Tongue (tissue), 2 donors: ENCODE data around the gene BCKDK. TPM values are rescaled to one million over a fixed set of nuclear protein-coding genes. Genes with fewer than 3 reads are reported as not detected.
A peak's percentile ranks its signal among the peaks of the same experiment; 100 is the strongest.
"Not testable (repeated sequence)": the region's sequence is repeated elsewhere in the genome, so short reads cannot be mapped to it uniquely, and the experiment has no call there.

ENCODE experiments used
- DNase-seq: peaks from one replicate; pipeline ENCODE4 v3.0.0-alpha.2; 2015
- total RNA-seq: library from RNA; depleted of rRNA; stranded (reverse); fragments of >200 nt; gene quantifications from one replicate; pipeline ENCODE4 v1.2.3, GENCODE V29; 2014

The BCKDK gene
- total RNA-seq, 1 donor from 2014 or later, result 13.0 TPM

DNA sequence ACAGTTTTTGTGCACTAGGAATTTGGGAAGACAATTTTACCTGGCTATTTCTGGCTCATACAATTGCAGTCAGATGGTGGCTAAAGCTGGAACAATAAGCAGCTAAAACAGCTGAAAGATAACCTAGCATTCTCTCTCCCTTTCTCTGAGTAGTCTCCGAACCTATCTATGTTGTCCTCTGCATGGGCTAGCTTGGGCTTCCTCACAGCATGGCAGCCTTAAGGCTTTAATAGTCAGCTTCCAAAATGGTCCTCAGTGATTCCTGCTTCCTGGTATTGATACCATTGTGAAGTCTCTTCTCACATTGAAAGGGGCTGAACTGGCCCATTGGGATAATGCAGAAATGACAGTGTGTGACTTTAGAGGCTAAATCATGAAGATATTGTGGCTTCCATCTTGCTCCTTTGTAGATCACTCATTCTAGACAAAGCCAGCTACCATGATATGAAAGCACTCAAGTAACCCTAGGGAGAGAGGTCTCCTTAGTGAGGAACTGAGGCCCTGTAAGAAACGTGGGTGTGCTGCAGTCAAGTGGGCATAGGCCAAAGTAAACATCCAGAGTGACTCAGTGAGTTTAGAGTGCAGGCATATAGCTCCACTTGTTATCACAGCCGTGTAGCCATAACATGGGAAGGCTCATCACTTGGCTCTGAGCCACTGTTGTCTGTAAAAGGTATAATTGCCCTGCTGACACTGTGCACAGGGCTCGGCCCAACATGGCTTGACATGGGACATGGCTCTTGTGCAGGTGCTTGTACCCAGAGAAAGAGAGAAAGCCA lies 8.1 kb upstream of the BCKDK start:
- DNase-seq, result no peak

DNA sequence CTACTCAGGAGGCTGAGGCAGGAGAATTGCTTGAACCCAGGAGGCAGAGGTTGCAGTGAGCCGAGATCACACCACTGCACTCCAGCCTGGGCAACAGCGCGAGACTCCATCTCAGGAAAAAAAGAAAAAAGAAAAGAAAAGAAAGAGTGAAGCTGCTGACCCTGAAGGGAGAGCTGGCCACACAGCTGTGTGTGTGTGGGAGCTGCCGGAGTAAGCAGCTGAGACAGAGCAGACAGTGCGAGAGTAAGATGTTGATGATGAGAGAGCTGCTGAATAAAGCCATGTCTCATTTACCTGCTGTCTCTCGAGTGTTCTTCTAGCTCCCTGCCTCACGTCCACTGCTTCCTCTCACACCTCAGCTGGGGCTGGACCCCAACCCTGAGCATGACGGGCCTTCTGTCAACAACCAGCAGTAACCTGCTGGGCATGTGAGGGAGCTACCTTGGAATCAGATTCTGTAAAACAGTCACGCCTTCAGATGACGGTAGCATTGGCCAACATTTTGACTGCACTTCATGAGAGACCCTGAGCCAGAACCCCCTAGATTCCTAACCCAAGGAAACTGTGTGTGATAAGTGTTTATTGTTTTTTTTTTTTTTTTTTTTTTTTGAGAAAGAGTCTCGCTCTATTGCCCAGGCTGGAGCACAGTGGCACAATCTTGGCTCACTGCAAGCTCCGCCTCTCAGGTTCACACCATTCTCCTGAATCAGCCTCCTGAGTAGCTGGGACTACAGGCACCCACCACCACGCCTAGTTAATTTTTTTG lies 7.1 kb upstream of the BCKDK start:
- not testable (repeated sequence) for DNase-seq

DNA sequence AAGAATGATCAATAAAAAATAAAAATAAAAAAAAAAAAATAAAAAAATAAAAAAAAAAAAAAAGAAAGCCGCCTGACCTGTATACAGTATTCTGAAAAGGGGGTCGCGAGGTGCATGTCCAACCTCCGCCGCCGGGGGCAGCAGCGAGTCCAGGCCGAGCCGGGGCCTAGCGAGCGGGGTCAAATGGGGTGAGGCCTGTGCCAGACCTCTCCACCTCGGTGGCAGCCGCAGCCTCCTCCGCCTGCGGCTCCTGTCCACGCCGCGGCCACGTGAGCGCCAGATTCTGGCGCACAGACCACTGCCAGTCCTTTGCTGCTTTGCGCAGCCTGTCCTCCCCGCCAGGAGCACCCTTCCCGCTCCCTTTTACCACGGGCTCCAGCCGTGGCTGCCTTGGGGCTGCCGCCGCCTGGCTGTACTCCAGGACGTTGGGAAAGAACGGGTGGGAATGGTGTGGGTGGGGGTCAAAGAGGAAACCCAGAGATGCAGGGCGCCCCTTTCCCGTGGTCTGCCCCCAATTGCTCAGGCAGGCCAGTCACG lies 2.4 kb upstream of the BCKDK start:
- peak; percentile 78 for DNase-seq

DNA sequence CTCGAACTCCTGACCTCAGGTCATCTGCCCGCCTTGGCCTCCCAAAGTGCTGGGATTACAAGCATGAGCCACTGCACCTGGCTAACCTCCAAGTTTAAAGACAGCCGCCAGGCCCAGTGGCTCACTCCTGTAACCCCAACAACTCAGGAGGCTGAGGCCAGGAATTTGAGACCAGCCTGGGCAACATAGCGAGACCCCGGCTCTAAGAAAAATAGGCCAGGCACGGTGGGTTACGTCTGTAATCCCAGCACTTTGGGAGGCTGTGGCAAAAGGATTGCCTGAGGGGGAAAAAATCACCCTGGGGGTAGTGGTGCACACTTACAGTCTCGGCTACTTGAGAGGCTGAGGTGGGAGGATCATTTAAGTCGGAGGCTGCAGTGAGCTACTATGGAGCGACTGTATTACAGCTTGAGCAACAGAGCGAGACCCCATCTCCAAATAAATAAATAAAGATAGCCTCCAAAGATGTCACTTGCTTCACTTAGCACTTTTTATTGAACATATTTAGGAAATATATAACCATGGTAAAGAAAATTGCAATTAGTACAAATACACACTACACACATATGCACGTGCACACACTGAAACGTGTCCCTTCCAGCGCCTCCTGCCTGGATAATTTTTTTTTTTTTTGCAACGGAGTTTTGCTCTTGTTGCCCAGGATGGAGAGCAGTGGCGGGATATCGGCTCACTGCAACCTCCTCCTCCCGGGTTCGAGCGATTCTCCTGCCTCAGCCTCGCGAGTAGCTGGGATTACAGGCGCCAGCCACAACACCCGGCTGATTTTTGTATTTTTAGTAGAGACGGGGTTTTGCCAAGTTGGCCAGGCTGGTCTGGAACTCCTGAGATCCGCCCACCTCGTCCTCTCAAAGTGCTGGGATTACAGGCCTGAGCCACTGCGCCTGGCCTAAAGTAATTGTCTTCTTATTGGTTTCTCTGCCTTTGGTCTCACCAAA lies 1.4 kb upstream of the BCKDK start:
- DNase-seq, result no peak

DNA sequence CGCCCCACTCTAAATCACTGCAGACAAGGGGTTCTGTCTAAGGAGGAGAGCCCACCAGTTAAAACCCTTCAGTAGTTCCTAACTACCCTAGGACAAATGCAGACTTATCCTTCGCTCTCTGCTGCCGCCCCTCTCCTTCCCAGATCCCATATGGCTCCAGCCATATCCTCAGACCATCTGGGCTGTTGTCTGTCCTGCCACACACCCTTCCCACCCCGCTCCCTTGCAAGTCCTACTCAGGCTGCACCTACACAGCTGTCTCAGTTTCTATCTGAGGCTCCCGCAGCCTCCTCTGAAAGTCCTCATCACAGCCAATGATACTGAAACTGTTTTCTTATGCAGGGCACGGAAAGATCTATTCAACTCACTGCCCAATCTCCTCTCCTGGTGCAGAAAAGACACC lies 720 bp upstream of the BCKDK start:
- no peak for DNase-seq

DNA sequence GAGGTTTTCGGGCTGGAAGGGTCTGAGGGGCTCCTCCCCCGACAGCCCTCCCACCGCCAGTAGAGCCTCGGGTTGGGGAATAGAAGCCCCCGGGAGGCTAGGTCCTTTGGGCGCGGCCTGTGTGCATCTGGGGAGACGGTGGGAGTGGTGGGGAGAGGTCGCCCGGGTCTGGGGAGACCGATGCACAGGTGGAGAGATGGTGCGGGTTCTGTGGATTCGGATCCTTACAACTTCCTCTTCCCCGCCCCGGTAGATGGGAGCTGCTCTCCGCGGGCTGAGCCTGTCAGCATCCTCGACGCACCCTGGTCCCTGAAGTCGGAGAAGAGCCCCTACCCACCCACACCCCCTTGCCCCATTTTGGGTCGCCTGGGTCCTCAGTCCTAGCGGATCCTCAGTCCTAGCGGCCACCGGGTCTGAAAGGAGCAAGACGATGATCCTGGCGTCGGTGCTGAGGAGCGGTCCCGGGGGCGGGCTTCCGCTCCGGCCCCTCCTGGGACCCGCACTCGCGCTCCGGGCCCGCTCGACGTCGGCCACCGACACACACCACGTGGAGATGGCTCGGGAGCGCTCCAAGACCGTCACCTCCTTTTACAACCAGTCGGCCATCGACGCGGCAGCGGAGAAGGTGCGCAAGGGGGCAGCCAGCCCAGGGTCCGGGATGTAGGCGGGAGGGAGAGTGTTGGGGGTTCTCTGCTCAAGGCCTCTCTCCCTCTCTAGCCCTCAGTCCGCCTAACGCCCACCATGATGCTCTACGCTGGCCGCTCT lies 790 bp downstream of the BCKDK start:
- DNase-seq, result no peak

DNA sequence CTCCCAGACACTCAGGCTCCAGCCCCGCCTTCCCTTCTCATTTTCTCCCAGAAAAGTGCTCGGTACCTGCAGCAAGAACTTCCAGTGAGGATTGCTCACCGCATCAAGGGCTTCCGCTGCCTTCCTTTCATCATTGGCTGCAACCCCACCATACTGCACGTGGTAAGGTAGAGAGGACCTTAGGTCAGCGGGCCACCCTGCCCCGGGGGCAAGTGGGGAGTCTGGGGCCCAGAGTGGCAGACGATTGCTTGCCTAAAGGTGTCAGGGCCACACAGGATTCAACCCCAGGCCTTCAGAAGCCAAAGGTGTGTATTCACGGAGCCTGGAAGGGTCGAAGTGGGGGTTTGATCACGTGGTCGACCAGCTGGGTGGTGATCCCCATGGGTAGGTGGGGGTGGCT lies 1.4 kb downstream of the BCKDK start:
- no peak for DNase-seq

DNA sequence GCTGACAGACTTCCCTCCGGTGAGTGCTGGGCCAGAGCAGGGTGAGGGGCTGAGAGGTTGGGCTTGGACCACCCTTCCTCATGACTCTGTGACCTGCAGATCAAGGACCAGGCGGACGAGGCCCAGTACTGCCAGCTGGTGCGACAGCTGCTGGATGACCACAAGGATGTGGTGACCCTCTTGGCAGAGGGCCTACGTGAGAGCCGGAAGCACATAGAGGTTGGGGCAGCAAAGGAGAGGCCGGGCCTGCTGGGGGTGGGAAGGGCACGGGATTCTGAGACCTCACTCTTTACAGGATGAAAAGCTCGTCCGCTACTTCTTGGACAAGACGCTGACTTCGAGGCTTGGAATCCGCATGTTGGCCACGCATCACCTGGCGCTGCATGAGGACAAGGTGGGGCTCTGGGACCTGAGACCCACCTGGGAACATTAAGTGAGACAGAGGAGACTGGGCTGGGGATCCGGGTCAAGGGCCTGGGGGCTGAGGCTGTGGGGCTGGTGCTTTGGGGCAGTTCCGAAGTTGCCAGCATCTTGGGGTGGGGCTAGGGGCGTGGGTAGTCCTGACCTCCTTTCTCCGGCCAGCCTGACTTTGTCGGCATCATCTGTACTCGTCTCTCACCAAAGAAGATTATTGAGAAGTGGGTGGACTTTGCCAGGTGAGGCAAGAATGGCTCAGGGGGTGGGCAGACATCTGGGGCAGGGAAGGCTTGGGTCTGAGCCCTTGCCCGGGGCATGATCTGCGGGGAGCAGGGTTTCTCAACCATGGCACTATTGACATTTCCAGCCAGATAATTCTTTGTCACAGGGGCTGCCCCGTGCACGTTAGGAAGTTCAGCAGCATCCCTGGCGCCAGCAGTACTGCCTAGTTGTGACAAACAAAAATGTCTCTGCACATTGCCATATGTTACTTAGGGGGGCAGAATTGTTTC lies 2.2 kb downstream of the BCKDK start:
- DNase-seq, result no peak

DNA sequence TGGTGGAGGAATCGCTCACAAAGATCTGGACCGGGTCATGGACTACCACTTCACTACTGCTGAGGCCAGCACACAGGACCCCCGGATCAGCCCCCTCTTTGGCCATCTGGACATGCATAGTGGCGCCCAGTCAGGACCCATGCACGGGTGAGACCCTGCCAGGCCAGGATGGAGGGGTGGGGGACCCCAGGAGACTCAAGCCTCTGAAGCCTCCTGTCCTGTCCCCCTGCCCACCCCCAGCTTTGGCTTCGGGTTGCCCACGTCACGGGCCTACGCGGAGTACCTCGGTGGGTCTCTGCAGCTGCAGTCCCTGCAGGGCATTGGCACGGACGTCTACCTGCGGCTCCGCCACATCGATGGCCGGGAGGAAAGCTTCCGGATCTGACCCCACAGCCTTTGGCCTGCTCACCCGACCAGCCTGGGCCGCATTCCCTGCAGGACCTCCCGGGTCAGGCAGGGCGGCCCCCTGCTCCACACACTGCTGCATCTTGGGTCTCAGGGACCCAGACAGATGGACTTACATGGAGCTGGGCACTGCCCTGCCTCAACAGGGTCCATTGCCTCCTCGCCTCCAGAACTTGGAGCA lies 3.8 kb downstream of the BCKDK start:
- DNase-seq, result no peak

DNA sequence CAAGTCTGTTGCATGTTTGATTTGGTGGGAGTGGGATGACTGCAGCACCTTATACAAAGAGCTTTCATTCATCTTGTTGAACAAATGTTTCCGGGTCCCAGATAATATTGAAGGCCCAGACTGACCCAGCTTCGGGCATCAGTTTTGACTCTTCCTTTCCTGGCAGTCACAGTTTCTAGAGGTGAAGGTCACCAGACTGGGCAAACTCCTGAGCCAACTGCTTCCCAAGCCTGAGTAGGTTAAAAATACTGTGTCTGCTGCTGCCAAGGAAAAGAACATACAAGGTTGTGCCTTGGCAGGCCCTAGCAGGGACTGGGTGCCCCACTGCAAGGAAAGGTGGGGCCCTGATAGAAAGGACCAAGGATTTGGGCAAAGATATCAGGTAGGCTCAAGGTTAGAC lies 4.5 kb downstream of the BCKDK start:
- no peak for DNase-seq

DNA sequence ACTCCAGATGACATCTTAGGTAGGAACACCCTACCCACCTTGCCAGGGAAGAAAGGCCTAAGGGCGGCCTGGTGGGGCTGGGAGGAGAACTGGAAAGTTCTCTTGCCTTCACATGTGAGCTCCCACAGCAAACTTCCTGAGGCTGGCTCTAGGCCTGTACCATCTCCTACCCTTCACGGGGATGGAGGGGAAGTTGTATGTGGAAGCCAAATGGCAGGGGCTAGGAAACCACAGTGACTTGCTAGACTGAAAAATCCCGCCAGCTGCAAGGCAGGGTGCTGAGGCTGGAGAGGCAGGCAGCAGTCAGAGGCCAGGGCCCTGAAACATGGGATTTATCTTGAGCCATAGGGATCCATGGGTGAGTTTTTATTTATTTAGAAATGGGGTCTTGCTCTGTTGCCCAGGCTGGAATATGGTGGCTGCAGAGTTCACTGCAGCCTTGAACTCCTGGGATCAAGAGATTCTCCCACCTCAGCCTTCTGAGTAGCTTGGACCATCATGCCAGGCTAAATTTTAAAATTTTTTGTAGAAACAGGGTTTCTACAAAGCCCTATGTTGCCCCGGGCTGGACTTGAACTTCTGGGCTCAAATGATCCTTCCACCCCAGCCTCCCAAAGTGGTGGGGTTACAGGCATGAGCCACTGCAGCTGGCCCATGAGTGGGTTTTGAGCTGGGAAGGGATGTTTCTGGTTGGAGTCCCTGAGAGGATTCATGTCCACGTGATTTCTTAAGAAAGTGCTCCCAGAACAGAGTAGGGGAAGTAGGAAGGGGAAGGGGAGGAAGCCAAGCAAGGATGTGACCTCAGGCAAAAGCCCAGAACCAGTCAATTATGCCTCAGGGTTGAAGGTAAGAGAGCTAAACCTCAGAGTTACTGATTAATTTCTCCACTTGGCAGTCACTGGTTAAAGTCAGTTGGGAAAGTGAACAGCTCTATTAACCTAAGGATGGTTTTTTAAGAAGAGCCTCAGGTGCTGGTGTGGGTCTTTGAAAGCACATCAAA lies 5.2 kb downstream of the BCKDK start:
- DNase-seq, result no peak

DNA sequence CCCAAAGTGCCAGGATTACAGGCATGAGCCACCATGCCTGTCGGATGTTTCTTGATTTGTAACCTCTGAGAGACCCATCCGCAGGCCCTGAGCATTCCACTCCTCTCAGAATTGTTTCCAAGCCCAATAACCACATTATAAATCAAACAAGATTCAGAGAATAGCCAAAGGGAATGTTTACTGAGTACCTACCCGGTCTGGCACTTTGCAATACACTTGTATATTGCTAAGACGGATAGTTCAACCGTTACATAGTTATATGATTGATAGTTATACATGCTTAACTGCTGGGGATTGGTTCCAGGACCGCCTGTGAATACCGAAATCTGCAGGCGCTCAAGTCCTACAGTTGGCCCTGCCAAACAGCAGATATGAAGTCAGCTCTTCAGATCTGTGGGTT lies 6.3 kb downstream of the BCKDK start:
- no peak for DNase-seq

DNA sequence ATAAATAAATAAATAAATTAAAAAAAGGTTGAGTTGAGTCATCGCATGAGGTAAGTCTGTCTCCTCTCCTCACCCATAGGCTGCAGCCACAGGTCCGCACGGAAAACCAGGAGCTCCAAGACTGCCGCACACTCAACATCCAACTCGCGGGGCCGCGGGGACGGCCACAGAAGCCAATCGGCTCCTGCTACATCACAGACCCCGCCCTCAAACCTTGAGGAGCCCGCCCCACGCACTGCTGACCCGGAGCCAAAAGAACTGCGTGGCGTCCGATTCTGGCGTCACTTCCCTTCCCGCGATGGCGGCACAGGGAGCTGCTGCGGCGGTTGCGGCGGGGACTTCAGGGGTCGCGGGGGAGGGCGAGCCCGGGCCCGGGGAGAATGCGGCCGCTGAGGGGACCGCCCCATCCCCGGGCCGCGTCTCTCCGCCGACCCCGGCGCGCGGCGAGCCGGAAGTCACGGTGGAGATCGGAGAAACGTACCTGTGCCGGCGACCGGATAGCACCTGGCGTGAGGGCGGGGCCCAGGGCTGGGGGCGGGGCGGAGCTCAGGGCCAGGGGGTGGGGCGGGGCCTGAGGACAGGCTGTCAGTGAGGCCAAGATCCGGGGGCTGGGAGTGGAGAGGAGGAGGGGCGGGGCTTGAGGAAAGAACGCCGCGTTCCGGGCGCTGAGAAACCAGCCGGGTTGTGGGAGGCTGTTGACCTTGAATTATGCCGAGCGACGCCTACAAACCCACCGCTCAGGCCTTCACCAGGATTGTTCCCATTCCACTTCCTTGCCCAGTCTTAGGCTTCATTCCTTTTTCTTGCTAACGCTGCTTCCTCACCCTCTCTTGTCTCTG lies 9.4 kb downstream of the BCKDK start, which contains the start of gene KAT8:
KAT8 (plus strand) TSS at position 281 of the 839 bp plus-strand sequence; CDS start at position 299, 18 bp downstream.
- DNase-seq, result peak; percentile 100

DNA sequence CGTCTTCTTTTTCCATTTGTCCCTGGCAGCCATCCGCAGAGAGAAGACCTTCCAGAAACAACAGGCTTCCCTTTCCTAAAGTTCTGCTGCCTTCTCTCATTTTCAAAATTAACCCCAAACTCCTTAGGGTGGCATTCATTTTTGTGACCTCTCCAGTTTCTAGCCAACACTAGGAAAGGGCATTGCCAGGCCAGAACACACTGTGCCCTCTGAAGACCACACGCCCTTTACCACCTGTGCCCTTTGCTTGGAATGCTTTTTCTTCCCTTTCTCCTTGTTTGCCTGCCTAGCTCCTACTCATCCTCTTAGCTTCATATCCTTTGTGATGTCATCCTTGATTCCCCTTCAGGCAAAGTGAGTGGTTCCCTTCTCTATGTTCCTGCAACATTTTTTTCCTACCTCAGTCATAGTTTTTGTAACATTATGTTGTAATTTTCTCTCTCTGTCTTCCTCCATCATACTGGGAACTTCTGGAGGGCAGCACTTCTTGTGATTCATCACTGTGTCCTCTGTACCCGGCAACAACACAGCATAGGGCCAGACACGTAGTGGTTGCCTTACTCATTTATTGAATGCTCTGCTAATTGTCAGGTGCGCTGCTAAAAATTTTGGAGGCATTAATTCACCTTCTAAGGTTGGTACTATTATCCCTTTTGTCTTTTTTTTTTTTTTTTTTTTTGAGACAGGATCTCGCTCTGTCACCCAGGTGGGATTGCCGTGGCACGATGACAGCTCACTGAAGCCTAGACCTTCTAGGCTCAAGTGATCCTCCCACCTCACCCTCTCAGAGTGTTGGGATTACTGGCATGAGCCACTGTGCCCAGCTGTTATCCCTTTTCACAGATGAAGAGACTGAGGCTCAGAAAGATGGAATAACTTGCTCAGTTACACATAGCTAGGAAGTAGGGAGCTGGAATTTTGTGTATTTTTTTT lies 10.3 kb downstream of the BCKDK start:
- no peak for DNase-seq

DNA sequence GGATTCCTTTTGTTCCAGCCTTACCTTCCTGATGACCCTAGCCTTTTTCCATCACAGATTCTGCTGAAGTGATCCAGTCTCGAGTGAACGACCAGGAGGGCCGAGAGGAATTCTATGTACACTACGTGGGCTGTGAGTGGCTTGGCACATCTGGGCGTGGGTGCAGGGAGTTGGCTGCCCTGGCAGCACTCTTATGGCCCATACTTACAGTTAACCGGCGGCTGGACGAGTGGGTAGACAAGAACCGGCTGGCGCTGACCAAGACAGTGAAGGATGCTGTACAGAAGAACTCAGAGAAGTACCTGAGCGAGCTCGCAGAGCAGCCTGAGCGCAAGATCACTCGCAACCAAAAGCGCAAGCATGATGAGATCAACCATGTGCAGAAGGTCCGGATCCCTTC lies 11.9 kb downstream of the BCKDK start:
- no peak for DNase-seq

DNA sequence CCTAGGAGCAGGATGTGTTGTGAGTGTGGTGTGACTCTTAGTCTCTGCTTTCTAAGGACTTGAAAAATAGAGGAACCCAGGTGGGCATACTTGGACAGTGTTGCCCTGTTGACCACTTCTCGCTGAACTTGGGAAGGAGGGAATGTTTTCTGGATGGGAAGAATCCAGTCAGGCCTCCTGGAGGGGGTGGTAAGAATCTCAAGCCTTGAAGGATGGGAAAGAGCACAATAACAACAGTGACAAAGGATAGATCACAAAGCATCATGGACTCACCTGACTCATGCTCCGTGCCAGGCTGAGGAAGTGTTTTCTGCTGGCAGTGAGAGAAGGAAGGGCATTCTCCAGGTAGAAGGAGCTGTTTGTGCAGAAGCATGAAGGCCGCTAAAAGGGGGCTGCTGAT lies 17.7 kb downstream of the BCKDK start:
- DNase-seq, result no peak
